IMR-90 (cell line): Measurements from ENCODE around the gene DOCK4. TPM values are rescaled to one million over a fixed set of nuclear protein-coding genes. Genes with fewer than 3 reads are reported as not detected.

Source experiments
- ATAC-seq: fragments of 200-7000 bp; cut with Tn5 transposase; 2 replicates; pipeline ENCODE4 v1.9.1; 2020; ENCODE audit warnings: low read depth, mild to moderate bottlenecking, moderate library complexity
- BruUV-seq: library from RNA; stranded (reverse); fragments of 400-500 nt; replicated peaks from 2 replicates; lab custom pipeline; 2021; lab: Mats Ljungman, UMichigan
- CTCF ChIA-PET: fragments of 300-600 bp; formaldehyde crosslinking; extraction: SDS; loops from one replicate; lab custom pipeline; 2021; ENCODE audit warnings: antibody characterized with exemption; lab: Yijun Ruan, JAX
- POLR2A ChIA-PET: fragments of 300-600 bp; sonication (Branson Sonifier 250); formaldehyde crosslinking; loops from one replicate; lab custom pipeline; 2022; ENCODE audit warnings: antibody characterized with exemption; ENCODE audit not compliant: unreplicated experiment; lab: Charles Lee
- DNase-seq: peaks from one replicate; pipeline ENCODE4 v3.0.0; 2013
- H2AFZ ChIP-seq: replicated peaks from 2 replicates; pipeline ENCODE3; 2013; ENCODE audit warnings: low read length, mild to moderate bottlenecking; ENCODE audit not compliant: poor library complexity
- H2AK5ac ChIP-seq: 2 replicates; pipeline ENCODE4 v1.6.1; 2013; ENCODE audit warnings: low read depth, low read length, inconsistent platforms
- H2AK9ac ChIP-seq: replicated peaks from 2 replicates; pipeline ENCODE3; 2013; ENCODE audit warnings: mild to moderate bottlenecking, low read depth, low read length, moderate library complexity; ENCODE audit not compliant: poor library complexity
- H2BK120ac ChIP-seq: 2 replicates; pipeline ENCODE4 v1.6.1; 2013; ENCODE audit warnings: low read depth, low read length, inconsistent platforms
- H2BK15ac ChIP-seq: 3 replicates; pipeline ENCODE4 v1.6.1; 2013; ENCODE audit warnings: low read depth, low read length, inconsistent platforms
- H2BK20ac ChIP-seq: 2 replicates; pipeline ENCODE4 v1.6.1; 2013; ENCODE audit warnings: low read depth, mild to moderate bottlenecking, inconsistent platforms, low read length, moderate library complexity
- H2BK5ac ChIP-seq: 2 replicates; pipeline ENCODE4 v1.6.1; 2013; ENCODE audit warnings: mild to moderate bottlenecking, low read depth, low read length, inconsistent platforms; ENCODE audit not compliant: poor library complexity, severe bottlenecking
- H3K14ac ChIP-seq: replicated peaks from 2 replicates; pipeline ENCODE4 v1.6.1; 2013; ENCODE audit warnings: low read depth, low read length, inconsistent platforms
- H3K18ac ChIP-seq: 2 replicates; pipeline ENCODE4 v1.6.1; 2013; ENCODE audit warnings: low read depth, low read length, control low read depth
- H3K23ac ChIP-seq: 2 replicates; pipeline ENCODE4 v1.6.1; 2013; ENCODE audit warnings: low read depth, low read length, inconsistent platforms
- H3K27ac ChIP-seq: 2 replicates; pipeline ENCODE4 v1.5.1; 2013; ENCODE audit warnings: mild to moderate bottlenecking, control low read depth, low read length; ENCODE audit not compliant: insufficient read depth
- H3K27me3 ChIP-seq: 2 replicates; pipeline ENCODE4 v1.6.1; 2013; ENCODE audit warnings: low read length; ENCODE audit not compliant: control insufficient read depth, insufficient read depth
- H3K36me3 ChIP-seq: 2 replicates; pipeline ENCODE4 v1.6.1; 2013; ENCODE audit warnings: low read length, mixed read lengths; ENCODE audit not compliant: control insufficient read depth, insufficient read depth
- H3K4ac ChIP-seq: 2 replicates; pipeline ENCODE4 v1.6.1; 2013; ENCODE audit warnings: low read depth, low read length, inconsistent platforms
- H3K4me1 ChIP-seq: 2 replicates; pipeline ENCODE4 v1.6.1; 2013; ENCODE audit warnings: low read length, mixed read lengths; ENCODE audit not compliant: control insufficient read depth, insufficient read depth
- H3K4me2 ChIP-seq: 2 replicates; pipeline ENCODE4 v1.6.1; 2013; ENCODE audit warnings: low read depth, mild to moderate bottlenecking, control low read depth, low read length, moderate library complexity
- H3K4me3 ChIP-seq: 2 replicates; pipeline ENCODE4 v1.5.1; 2013; ENCODE audit warnings: low read depth, mild to moderate bottlenecking, control low read depth, low read length, moderate library complexity; ENCODE audit not compliant: insufficient read depth
- H3K56ac ChIP-seq: 2 replicates; pipeline ENCODE4 v1.6.1; 2013; ENCODE audit warnings: low read length, inconsistent platforms; ENCODE audit not compliant: insufficient read depth; ENCODE audit errors: extremely low read depth
- H3K79me1 ChIP-seq, 2 experiments: 2 replicates each; pipeline ENCODE4 v1.6.1; 2013; ENCODE audit warnings: low read length in 2 of 2, inconsistent platforms in 1 of 2, low read depth in 1 of 2
- H3K9ac ChIP-seq: 2 replicates; pipeline ENCODE4 v1.6.1; 2013; ENCODE audit warnings: low read depth, low read length, control low read depth
- H3K9me1 ChIP-seq: 2 replicates; pipeline ENCODE4 v1.6.1; 2013; ENCODE audit warnings: low read length, inconsistent platforms; ENCODE audit not compliant: insufficient read depth
- H3K9me3 ChIP-seq: 2 replicates; pipeline ENCODE4 v1.6.1; 2013; ENCODE audit warnings: low read length; ENCODE audit not compliant: control insufficient read depth, insufficient read depth
- H4K20me1 ChIP-seq: 2 replicates; pipeline ENCODE4 v1.6.1; 2013; ENCODE audit warnings: low read length, inconsistent platforms; ENCODE audit not compliant: insufficient read depth
- H4K5ac ChIP-seq: 2 replicates; pipeline ENCODE4 v1.6.1; 2013; ENCODE audit warnings: mild to moderate bottlenecking, low read depth, low read length, control low read depth
- H4K8ac ChIP-seq, 2 experiments: 2 replicates each; pipeline ENCODE4 v1.6.1; 2013; ENCODE audit warnings: low read depth in 2 of 2, low read length in 2 of 2, control low read depth in 1 of 2, inconsistent platforms in 1 of 2
- H4K91ac ChIP-seq: 2 replicates; pipeline ENCODE4 v1.6.1; 2013; ENCODE audit warnings: low read depth, low read length, inconsistent platforms; ENCODE audit not compliant: insufficient read depth
- MXI1 ChIP-seq: IDR thresholded peaks from 2 replicates; pipeline ENCODE4 v1.6.1; 2012; ENCODE audit warnings: low read depth, mild to moderate bottlenecking, low read length, moderate library complexity, borderline replicate concordance
- RAD21 ChIP-seq: IDR thresholded peaks from 2 replicates; pipeline ENCODE4 v1.6.1; 2012; ENCODE audit warnings: low read length, improper control_type of control experiment
- WGBS, 2 experiments: methylation state at CpG; one replicate each; pipeline versions ENCODE4 v1.1.5 to v1.1.7; 2013; ENCODE audit warnings: missing lambda C conversion rate in 2 of 2; ENCODE audit not compliant: insufficient read length in 1 of 2; ENCODE audit errors: extremely low coverage in 2 of 2; 5-methylcytosine and 5-hydroxymethylcytosine counted together
- dilution Hi-C: fragments of 300-500 bp; cut with HindIII; formaldehyde crosslinking; loops from one replicate; pipeline ENCODE4 v1.14.3; 2018; ENCODE audit warnings: low sequenced_read_pairs; ENCODE audit not compliant: unreplicated experiment
- in situ Hi-C: fragments of 300-500 bp; cut with MboI; formaldehyde crosslinking; loops from 3 replicates; pipeline ENCODE4 v1.14.3; 2019; ENCODE audit warnings: low sequenced_read_pairs, inconsistent platforms, mixed read lengths
- intact Hi-C: fragments of 100-400 bp; cut with micrococcal nuclease; formaldehyde crosslinking; loops from 2 replicates; pipeline ENCODE4 v1.10.0; 2022
- polyA plus RNA-seq, 3 experiments: library from polyadenylated mRNA; depleted of rRNA; stranded (reverse); fragments of >200 nt; gene quantifications; 2 replicates each; pipeline ENCODE4 v1.2.3, GENCODE V29; 2012; ENCODE audit warnings: low replicate concordance in 1 of 3
- total RNA-seq: library from RNA; depleted of rRNA; stranded (reverse); fragments of >200 nt; gene quantifications from 2 replicates; pipeline ENCODE4 v1.2.3, GENCODE V29; 2012
- TF ChIP-seq, protein P1 (sequence below): fragments of 150-350 bp; IDR thresholded peaks from 2 replicates; pipeline ENCODE4 v1.6.1; 2017; ENCODE audit warnings: mild to moderate bottlenecking, antibody characterized with exemption, low read length, low read depth

The DOCK4 gene
- total and polyA plus RNA-seq, 2 of the 4 experiments (the other 2 are of a cell fraction), result 4.4 to 12.2 TPM

DNA sequence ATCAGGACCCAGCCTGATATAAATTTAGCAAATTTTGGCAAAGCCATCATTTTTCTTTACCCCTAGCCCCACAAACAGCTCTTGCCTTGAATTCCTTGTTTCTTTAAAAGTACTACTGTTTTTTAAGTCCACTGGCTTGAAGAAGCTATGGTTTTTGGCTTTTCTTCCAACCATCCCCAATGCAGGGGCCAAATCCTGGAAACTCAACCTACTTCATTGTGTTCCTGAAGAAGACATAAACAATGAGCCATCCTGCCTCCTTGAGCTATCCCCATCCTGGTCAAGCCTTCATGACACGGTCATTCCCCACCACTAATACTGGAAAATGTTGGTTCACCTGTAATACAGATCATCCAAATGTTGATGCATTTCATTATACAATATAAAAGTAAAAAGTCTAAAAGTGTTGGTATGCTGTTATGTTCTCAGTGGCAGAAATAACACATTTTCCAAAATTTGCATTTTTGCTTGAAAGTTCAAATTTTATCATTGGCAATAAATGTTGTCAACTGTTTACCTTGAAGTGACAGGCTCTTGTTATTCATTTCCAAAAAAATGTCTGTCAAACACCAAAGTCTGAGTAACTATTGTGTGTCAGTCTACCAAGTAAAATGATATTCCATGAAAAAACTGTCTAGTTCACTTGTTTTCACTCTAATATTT is 92.2 kb downstream of the DOCK4 start:
- TF ChIP-seq MXI1 (no peak), RAD21 (no peak)
- TF ChIP-seq, protein P1, sequence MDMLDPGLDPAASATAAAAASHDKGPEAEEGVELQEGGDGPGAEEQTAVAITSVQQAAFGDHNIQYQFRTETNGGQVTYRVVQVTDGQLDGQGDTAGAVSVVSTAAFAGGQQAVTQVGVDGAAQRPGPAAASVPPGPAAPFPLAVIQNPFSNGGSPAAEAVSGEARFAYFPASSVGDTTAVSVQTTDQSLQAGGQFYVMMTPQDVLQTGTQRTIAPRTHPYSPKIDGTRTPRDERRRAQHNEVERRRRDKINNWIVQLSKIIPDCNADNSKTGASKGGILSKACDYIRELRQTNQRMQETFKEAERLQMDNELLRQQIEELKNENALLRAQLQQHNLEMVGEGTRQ, result no peak
- CTCF ChIA-PET, result no interaction called here

More for the DNA sequence above, 92.2 kb downstream of the DOCK4 start:
- DNase-seq, result no peak
- dilution Hi-C loops (no loop called here), intact Hi-C loops (no loop called here), in situ Hi-C loops (no loop called here)
- Histone ChIP-seq H2AFZ (no peak overlapping the region), H2AK5ac (no peak overlapping the region), H3K4me2 (no peak overlapping the region), H3K56ac (no peak overlapping the region), H4K91ac (no peak overlapping the region), H2BK20ac (no peak overlapping the region), H3K36me3 (no peaks in the 10 kb centered on the region), H2BK120ac (no peak overlapping the region), H2AK9ac (no peak overlapping the region), H3K23ac (no peak overlapping the region), H3K79me1 (peaks cover 5 to 17% of the 10 kb centered on the region in 2 experiments; a peak in 3 of 4 replicates), H3K27me3 (no peaks in the 10 kb centered on the region), H4K20me1 (no peaks in the 10 kb centered on the region), H3K18ac (no peak overlapping the region), H2BK15ac (no peak overlapping the region), H3K9me1 (0 out of 2 replicates have a peak, but pooled peaks cover 3% of the 10 kb centered on the region), H3K4me1 (no peaks in the 10 kb centered on the region), H2BK5ac (no peak overlapping the region), H3K27ac (no peak overlapping the region), H4K5ac (no peak overlapping the region), H3K14ac (no peak overlapping the region; the same call in 1 of the 2 replicates), H3K9me3 (no peaks in the 10 kb centered on the region), H3K4ac (no peak overlapping the region), H3K9ac (no peak overlapping the region), H4K8ac (no peak overlapping the region), H3K4me3 (no peak overlapping the region)
- no CpG with 5 or more reads among the region's 1 CpG for WGBS, 2 experiments
- no peak for ATAC-seq
- no TSS peak for BruUV-seq
- POLR2A ChIA-PET, result no interaction called here
